GM12878 (cell line): ENCODE results near the gene FXYD6. TPM values are rescaled to one million over a fixed set of nuclear protein-coding genes. Genes with fewer than 3 reads are reported as not detected.
A peak's percentile ranks its signal among the peaks of the same experiment; 100 is the strongest.

ENCODE experiments used
- ATAC-seq: fragments of 200-7000 bp; cut with Tn5 transposase; 3 replicates; pipeline ENCODE4 v1.9.1; 2020; ENCODE audit warnings: mild to moderate bottlenecking, moderate library complexity
- BruUV-seq: library from RNA; stranded (reverse); fragments of 400-500 nt; replicated peaks from 2 replicates; lab custom pipeline; 2021; lab: Mats Ljungman, UMichigan
- CTCF ChIA-PET: fragments of 300-600 bp; sonication (Branson Sonifier 250); formaldehyde crosslinking; extraction: SDS; loops from one replicate; lab custom pipeline; 2021; ENCODE audit warnings: inconsistent platforms; lab: Yijun Ruan, JAX
- POLR2A ChIA-PET: fragments of 350-600 bp; formaldehyde crosslinking; extraction: SDS; loops from one replicate; lab custom pipeline; 2021; ENCODE audit warnings: inconsistent platforms; lab: Charles Lee
- RAD21 ChIA-PET: fragments of 300-600 bp; sonication (Branson Sonifier 250); formaldehyde crosslinking; loops from one replicate; lab custom pipeline; 2023; ENCODE audit warnings: antibody characterized with exemption; ENCODE audit not compliant: unreplicated experiment; lab: Charles Lee
- SMC1A ChIA-PET: fragments of 300-600 bp; sonication (Branson Sonifier 250); formaldehyde crosslinking; loops from one replicate; lab custom pipeline; 2023; ENCODE audit not compliant: unreplicated experiment, uncharacterized antibody; lab: Charles Lee
- DNase-seq: peaks from one replicate; pipeline ENCODE4 v3.0.0-alpha.2; 2011; ENCODE audit warnings: low read depth, low spot score
- FAIRE-seq: peaks from 3 replicates; lab custom pipeline; 2011; peaks lifted over from hg19 to GRCh38; lab: Jason Lieb, UNC
- H2AFZ ChIP-seq: 2 replicates; pipeline ENCODE4 v1.6.0; 2011; ENCODE audit warnings: low read depth, low read length, control low read depth; ENCODE audit not compliant: control insufficient read depth
- H3K27ac ChIP-seq: 2 replicates; pipeline ENCODE4 v1.5.1; 2011; ENCODE audit warnings: control low read depth; ENCODE audit not compliant: control insufficient read depth, insufficient read depth
- H3K27me3 ChIP-seq, 2 experiments: replicated peaks in 1 of 2; 2 replicates each; pipeline versions ENCODE4 v1.6.0 to v1.6.1; 2011; ENCODE audit warnings: low read length in 1 of 2; ENCODE audit not compliant: control insufficient read depth in 2 of 2, insufficient read depth in 2 of 2
- H3K36me3 ChIP-seq, 2 experiments: 2 replicates each; pipeline ENCODE4 v1.5.1; 2011; ENCODE audit warnings: low read length in 1 of 2; ENCODE audit not compliant: control insufficient read depth in 2 of 2, insufficient read depth in 2 of 2
- H3K4me1 ChIP-seq: 2 replicates; pipeline ENCODE4 v1.6.1; 2011; ENCODE audit warnings: mild to moderate bottlenecking, low read length, moderate library complexity, mixed read lengths; ENCODE audit not compliant: control insufficient read depth, insufficient read depth
- H3K4me2 ChIP-seq: 2 replicates; pipeline ENCODE4 v1.6.0; 2011; ENCODE audit warnings: control low read depth; ENCODE audit not compliant: control insufficient read depth, insufficient read depth
- H3K4me3 ChIP-seq: fragments of 200-600 bp; sonication (generic); 2 replicates; pipeline ENCODE4 v1.5.1; 2016
- H3K79me2 ChIP-seq: 2 replicates; pipeline ENCODE4 v1.6.0; 2011; ENCODE audit warnings: low read length; ENCODE audit not compliant: control insufficient read depth, insufficient read depth
- H3K9ac ChIP-seq: 2 replicates; pipeline ENCODE4 v1.8.0; 2011; ENCODE audit warnings: low read length, control low read depth, mixed read lengths; ENCODE audit not compliant: control insufficient read depth, insufficient read depth
- H3K9me3 ChIP-seq: replicated peaks from 3 replicates; pipeline ENCODE4 v1.5.1; 2011; ENCODE audit warnings: mild to moderate bottlenecking, low read length; ENCODE audit not compliant: control insufficient read depth, insufficient read depth
- H4K20me1 ChIP-seq: 2 replicates; pipeline ENCODE4 v1.6.0; 2011; ENCODE audit not compliant: control insufficient read depth, insufficient read depth
- BHLHE40 ChIP-seq, 2 experiments: fragments of 450-650 bp in 1 of 2; IDR thresholded peaks; 2 replicates each; pipeline ENCODE4 v1.6.1; 2011 to 2017; ENCODE audit warnings: low read depth in 2 of 2, borderline replicate concordance in 1 of 2, improper control_type of control experiment in 1 of 2, low read length in 1 of 2, mild to moderate bottlenecking in 1 of 2
- NFIC ChIP-seq: IDR thresholded peaks from 2 replicates; pipeline ENCODE4 v1.6.1; 2012; ENCODE audit warnings: low read depth, mild to moderate bottlenecking, inconsistent platforms, low read length, moderate library complexity
- NFYA ChIP-seq: IDR thresholded peaks from 2 replicates; pipeline ENCODE4 v1.6.1; 2011; ENCODE audit warnings: low read depth, mild to moderate bottlenecking, low read length, improper control_type of control experiment, borderline replicate concordance
- NFYB ChIP-seq: IDR thresholded peaks from 2 replicates; pipeline ENCODE4 v1.6.1; 2011; ENCODE audit warnings: low read depth, mild to moderate bottlenecking, low read length, improper control_type of control experiment, moderate library complexity; ENCODE audit not compliant: insufficient read depth
- PML ChIP-seq: IDR thresholded peaks from 2 replicates; pipeline ENCODE4 v1.6.1; 2012; ENCODE audit warnings: low read length, inconsistent platforms
- POLR2A ChIP-seq: IDR thresholded peaks from 2 replicates; pipeline ENCODE4 v1.6.1; 2011; ENCODE audit warnings: low read depth, mild to moderate bottlenecking, low read length
- WGBS: methylation state at CpG from one replicate; pipeline ENCODE4 v1.1.6; 2016; ENCODE audit warnings: low lambda C conversion rate; ENCODE audit not compliant: insufficient replicate concordance, insufficient coverage; ENCODE audit errors: missing lambda C conversion rate; 5-methylcytosine and 5-hydroxymethylcytosine counted together
- in situ Hi-C: fragments of 300-500 bp; cut with MboI; formaldehyde crosslinking; loops from 9 replicates; pipeline ENCODE4 v1.14.3; 2018; ENCODE audit warnings: mixed read lengths
- intact Hi-C: fragments of 100-400 bp; cut with micrococcal nuclease; formaldehyde crosslinking; loops from one replicate; pipeline ENCODE4 v1.14.2; 2022; ENCODE audit not compliant: unreplicated experiment
- polyA plus RNA-seq, 11 experiments: library from polyadenylated mRNA; depleted of rRNA in 4 of 11; unstranded in 6 of 11; stranded (reverse) in 5 of 11; fragments of >200 nt; fragmentation: Nextera tagmentation in 4 of 11; fragmentation: Illumina TruSeq in 1 of 11; extraction: Ambion mirVana in 4 of 11; extraction: Trizol in 1 of 11; gene quantifications; 1 replicate in 1 of 11; 2 replicates in 10 of 11; pipeline versions ENCODE4 v1.2.1 to v1.2.3, GENCODE V29; 2011 to 2016; ENCODE audit warnings: inconsistent platforms in 2 of 11, missing spikeins in 2 of 11, low read depth in 1 of 11
- total RNA-seq, 4 experiments: library from RNA; depleted of rRNA in 3 of 4; stranded (reverse); fragments of >200 nt in 3 of 4; fragmentation: Illumina TruSeq in 1 of 4; extraction: Trizol in 1 of 4; gene quantifications; 2 replicates each; pipeline versions ENCODE4 v1.2.1 to v1.2.3, GENCODE V29; 2013 to 2021
- TF ChIP-seq, protein P1 (sequence below): fragments of 450-650 bp; IDR thresholded peaks from 2 replicates; pipeline ENCODE4 v1.6.1; 2017; ENCODE audit warnings: low read depth, mild to moderate bottlenecking, moderate library complexity

The FXYD6 gene
- total and polyA plus RNA-seq, 10 of the 15 experiments (the other 5 are each of a cell fraction or from before 2014, with no cell fraction given), result 0.09 to 2.0 (median 0.23) TPM; not detected in 2

DNA sequence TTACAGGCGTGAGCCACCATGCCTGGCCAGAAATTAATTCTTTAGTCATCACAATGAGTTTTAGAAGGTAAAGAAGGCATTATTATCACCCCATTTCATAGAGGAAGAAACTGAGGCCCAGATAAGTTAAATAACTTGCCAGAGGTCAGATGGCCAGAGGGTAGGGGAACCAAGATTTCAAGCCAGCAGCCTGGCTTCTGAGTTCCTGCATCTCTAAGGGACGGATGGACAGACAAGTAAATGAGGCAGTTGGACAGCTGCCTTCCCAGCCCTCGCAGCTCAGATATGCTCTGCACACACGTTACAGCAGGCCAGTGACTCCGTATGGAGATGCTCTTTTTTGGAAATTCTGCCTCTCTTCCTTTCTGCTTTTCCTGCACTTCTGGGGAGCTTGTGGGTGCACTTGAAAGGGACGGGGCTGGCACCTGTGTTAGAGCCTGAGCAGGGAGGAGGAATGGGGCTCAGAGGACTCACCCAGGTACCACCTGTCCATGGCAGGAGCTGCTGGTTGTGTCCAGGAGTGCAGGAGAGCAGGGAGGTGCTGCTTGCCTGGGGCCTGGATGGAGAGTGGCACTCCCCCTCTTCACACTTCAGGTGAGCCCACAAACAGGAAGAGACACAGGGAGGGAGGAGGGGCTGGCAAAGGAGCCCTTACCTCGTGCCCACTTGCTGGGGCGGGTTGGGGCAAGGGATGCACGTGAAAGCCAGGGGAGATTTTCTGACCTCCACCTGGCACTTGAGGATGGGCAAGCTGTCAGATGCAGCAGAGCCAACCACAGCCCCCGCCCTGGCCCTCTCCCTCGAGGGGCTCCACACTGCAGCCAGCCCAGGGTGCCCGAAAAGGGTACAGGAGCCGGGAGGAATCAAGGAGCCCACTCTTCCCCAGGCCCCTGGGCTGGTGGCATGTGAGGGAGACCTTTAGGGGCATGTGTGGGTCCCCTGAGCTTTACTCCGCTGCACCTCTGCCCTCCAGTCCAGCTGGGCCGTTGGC lies 48.6 kb downstream of the FXYD6 start:
- Histone ChIP-seq H3K27me3 (no peaks in the 10 kb centered on the region), H3K9me3 (no peaks in the 10 kb centered on the region), H3K79me2 (no peaks in the 10 kb centered on the region), H3K36me3 (no peaks in the 10 kb centered on the region), H3K27ac (no peak overlapping the region), H3K4me2 (no peak overlapping the region), H3K4me1 (peaks cover 17% of the 10 kb centered on the region), H4K20me1 (no peaks in the 10 kb centered on the region), H3K9ac (no peak overlapping the region), H3K4me3 (no peak overlapping the region), H2AFZ (no peak overlapping the region)
- SMC1A ChIA-PET, result interaction anchor here (0.5 to 9.6 kb wide), 16 partner anchors 10 to 275 kb away, joined by 3 to 98 read pairs (median 4); no protein-coding TSS in a partner anchor
- TF ChIP-seq NFIC (no peak), NFYB (no peak), POLR2A (no peak), BHLHE40 (IDR thresholded peaks at IDR 0.05; ENCODE audit: borderline replicate concordance in 1 of 2, low read depth in 2 of 2, low read length in 1 of 2) (peak in 1 of 2 experiments; percentile 65; a peak in 2 of 4 replicates), NFYA (no peak), PML (no peak)
- TF ChIP-seq, protein P1, sequence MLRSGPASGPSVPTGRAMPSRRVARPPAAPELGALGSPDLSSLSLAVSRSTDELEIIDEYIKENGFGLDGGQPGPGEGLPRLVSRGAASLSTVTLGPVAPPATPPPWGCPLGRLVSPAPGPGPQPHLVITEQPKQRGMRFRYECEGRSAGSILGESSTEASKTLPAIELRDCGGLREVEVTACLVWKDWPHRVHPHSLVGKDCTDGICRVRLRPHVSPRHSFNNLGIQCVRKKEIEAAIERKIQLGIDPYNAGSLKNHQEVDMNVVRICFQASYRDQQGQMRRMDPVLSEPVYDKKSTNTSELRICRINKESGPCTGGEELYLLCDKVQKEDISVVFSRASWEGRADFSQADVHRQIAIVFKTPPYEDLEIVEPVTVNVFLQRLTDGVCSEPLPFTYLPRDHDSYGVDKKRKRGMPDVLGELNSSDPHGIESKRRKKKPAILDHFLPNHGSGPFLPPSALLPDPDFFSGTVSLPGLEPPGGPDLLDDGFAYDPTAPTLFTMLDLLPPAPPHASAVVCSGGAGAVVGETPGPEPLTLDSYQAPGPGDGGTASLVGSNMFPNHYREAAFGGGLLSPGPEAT, result no peak
- ATAC-seq (peak; percentile 3), FAIRE-seq (no peak), DNase-seq (no peak)
- WGBS, result 26% methylated on average over 14 of the region's 15 CpGs
- POLR2A ChIA-PET, result interaction anchor here (0.8 to 1.8 kb wide), 5 partner anchors 10 to 225 kb away, joined by 3 to 15 read pairs (median 3); partner anchors contain the start of gene TMPRSS13
- BruUV-seq, result TSS peak; percentile 66
- intact Hi-C loops (no loop called here), in situ Hi-C loops (no loop called here)
- CTCF ChIA-PET, result interaction anchor here (0.6 to 16.0 kb wide), 13 partner anchors 9 to 226 kb away, joined by 3 to 503 read pairs (median 7); no protein-coding TSS in a partner anchor
- RAD21 ChIA-PET, result interaction anchor here (0.7 to 22.6 kb wide), 11 partner anchors 11 to 225 kb away, joined by 3 to 393 read pairs (median 4); no protein-coding TSS in a partner anchor
